SK-N-SH (cell line): ENCODE data around the gene SCNN1A. TPM values are rescaled to one million over a fixed set of nuclear protein-coding genes. Genes with fewer than 3 reads are reported as not detected.

Source experiments
- CTCF ChIA-PET: fragments of 300-600, 350-600 bp; formaldehyde crosslinking; extraction: SDS; loops from one replicate; lab custom pipeline; 2021; lab: Yijun Ruan, JAX
- POLR2A ChIA-PET: fragments of 350-600 bp; sonication (Branson Sonifier 250); formaldehyde crosslinking; extraction: SDS; loops from one replicate; lab custom pipeline; 2020; ENCODE audit warnings: antibody characterized with exemption, inconsistent platforms; lab: Yijun Ruan, JAX
- DNase-seq: peaks from one replicate; pipeline ENCODE4 v3.0.0; 2012
- H2AFZ ChIP-seq: fragments of 200-600 bp; sonication (generic); 2 replicates; pipeline ENCODE4 v1.8.1; 2016; ENCODE audit warnings: antibody characterized with exemption, mild to moderate bottlenecking, low read depth
- H3F3A ChIP-seq: fragments of 200-600 bp; sonication (generic); replicated peaks from 2 replicates; pipeline ENCODE3; 2016; ENCODE audit warnings: antibody characterized with exemption, mild to moderate bottlenecking; ENCODE audit not compliant: insufficient read depth
- H3K27ac ChIP-seq, 2 experiments: fragments of 200-500 bp in 1 of 2; fragments of 200-600 bp in 1 of 2; sonication (Bioruptor generic) in 1 of 2; sonication (generic), shearing (Covaris generic) in 1 of 2; 2 replicates each; pipeline versions ENCODE4 v1.5.1 to v1.6.1; 2014 to 2016; ENCODE audit warnings: low read depth in 2 of 2, inconsistent platforms in 1 of 2, low read length in 1 of 2, mild to moderate bottlenecking in 1 of 2, mixed read lengths in 1 of 2
- H3K27me3 ChIP-seq: fragments of 200-600 bp; sonication (generic), shearing (Covaris generic); 2 replicates; pipeline ENCODE4 v1.6.1; 2016; ENCODE audit warnings: mixed run types; ENCODE audit not compliant: insufficient read depth
- H3K36me3 ChIP-seq, 2 experiments: fragments of 200-500 bp in 1 of 2; fragments of 200-600 bp in 1 of 2; sonication (Bioruptor generic) in 1 of 2; sonication (generic) in 1 of 2; replicated peaks in 1 of 2; 2 replicates each; pipeline versions ENCODE3 to v1.5.1; 2014 to 2016; ENCODE audit warnings: low read length in 1 of 2, mild to moderate bottlenecking in 1 of 2; ENCODE audit not compliant: insufficient read depth in 2 of 2, control insufficient read depth in 1 of 2
- H3K4me1 ChIP-seq, 2 experiments: fragments of 200-500 bp in 1 of 2; fragments of 200-600 bp in 1 of 2; sonication (Bioruptor generic) in 1 of 2; sonication (generic), shearing (Covaris generic) in 1 of 2; 2 replicates each; pipeline versions ENCODE4 v1.5.1 to v1.6.1; 2014 to 2016; ENCODE audit warnings: low read depth in 1 of 2, low read length in 1 of 2, mixed run types in 1 of 2; ENCODE audit not compliant: insufficient read depth in 2 of 2, control insufficient read depth in 1 of 2
- H3K4me2 ChIP-seq: fragments of 200-600 bp; sonication (generic), shearing (Covaris generic); 2 replicates; pipeline ENCODE4 v1.6.1; 2017; ENCODE audit warnings: mixed run types
- H3K4me3 ChIP-seq, 2 experiments: fragments of 200-500 bp in 1 of 2; fragments of 200-600 bp in 1 of 2; sonication (Bioruptor generic) in 1 of 2; sonication (generic), shearing (Covaris generic) in 1 of 2; 2 replicates each; pipeline versions ENCODE4 v1.5.1 to v1.8.1; 2014 to 2016; ENCODE audit warnings: low read depth in 2 of 2, inconsistent platforms in 1 of 2, low read length in 1 of 2, mild to moderate bottlenecking in 1 of 2, mixed read lengths in 1 of 2, moderate library complexity in 1 of 2
- H3K79me2 ChIP-seq: fragments of 200-600 bp; sonication (generic); 2 replicates; pipeline ENCODE4 v1.8.1; 2017; ENCODE audit warnings: mild to moderate bottlenecking; ENCODE audit not compliant: insufficient read depth
- H3K9ac ChIP-seq: fragments of 200-600 bp; sonication (generic); 2 replicates; pipeline ENCODE4 v1.6.1; 2017; ENCODE audit warnings: mixed run types
- H3K9me2 ChIP-seq: fragments of 200-600 bp; sonication (generic); 2 replicates; pipeline ENCODE4 v1.6.1; 2017; ENCODE audit warnings: mixed run types
- H3K9me3 ChIP-seq: fragments of 200-600 bp; sonication (generic); 2 replicates; pipeline ENCODE4 v1.6.1; 2017; ENCODE audit warnings: mixed run types, mild to moderate bottlenecking, moderate library complexity
- H4K20me1 ChIP-seq: fragments of 200-600 bp; sonication (generic); 2 replicates; pipeline ENCODE4 v1.6.1; 2017; ENCODE audit warnings: mild to moderate bottlenecking, mixed run types; ENCODE audit not compliant: insufficient read depth
- CHD2 ChIP-seq: fragments of 150-350 bp; IDR thresholded peaks from 2 replicates; pipeline ENCODE4 v1.6.1; 2018; ENCODE audit warnings: low read length; ENCODE audit not compliant: partially characterized antibody
- EP300 ChIP-seq, 2 experiments: IDR thresholded peaks; 2 replicates each; pipeline versions ENCODE4 v1.4.0 to v1.6.1; 2012; ENCODE audit warnings: borderline replicate concordance in 1 of 2, low read depth in 1 of 2, low read length in 1 of 2
- EZH2phosphoT487 ChIP-seq: fragments of 200-600 bp; sonication (generic); IDR thresholded peaks from 2 replicates; pipeline ENCODE4 v1.6.1; 2017; ENCODE audit warnings: low read depth, mixed run types, mild to moderate bottlenecking, antibody characterized with exemption, moderate library complexity, borderline replicate concordance
- JUND ChIP-seq: IDR thresholded peaks from 2 replicates; pipeline ENCODE4 v1.4.0; 2012
- NRF1 ChIP-seq: IDR thresholded peaks from 2 replicates; pipeline ENCODE4 v1.6.1; 2012; ENCODE audit warnings: low read depth, mild to moderate bottlenecking, low read length
- POLR2AphosphoS5 ChIP-seq: IDR thresholded peaks from 2 replicates; pipeline ENCODE4 v1.6.1; 2012; ENCODE audit warnings: low read depth, low read length
- REST ChIP-seq: IDR thresholded peaks from 2 replicates; pipeline ENCODE4 v1.6.1; 2012; ENCODE audit warnings: mild to moderate bottlenecking, low read depth, low read length, moderate library complexity
- TAF1 ChIP-seq: IDR thresholded peaks from 2 replicates; pipeline ENCODE4 v1.6.1; 2012; ENCODE audit warnings: low read depth, mild to moderate bottlenecking, low read length, moderate library complexity, borderline replicate concordance
- TCF12 ChIP-seq: IDR thresholded peaks from 2 replicates; pipeline ENCODE4 v1.4.0; 2012
- TEAD4 ChIP-seq: IDR thresholded peaks from 2 replicates; pipeline ENCODE4 v1.4.0; 2012; ENCODE audit warnings: mild to moderate bottlenecking, borderline replicate concordance; ENCODE audit not compliant: insufficient read depth
- USF2 ChIP-seq: fragments of 150-350 bp; IDR thresholded peaks from 2 replicates; pipeline ENCODE4 v1.6.1; 2017; ENCODE audit warnings: antibody characterized with exemption, low read length, low read depth, borderline replicate concordance
- YY1 ChIP-seq: IDR thresholded peaks from 2 replicates; pipeline ENCODE4 v1.4.0; 2012; ENCODE audit warnings: low read depth, mild to moderate bottlenecking
- WGBS: methylation state at CpG from one replicate; pipeline ENCODE4 v1.1.6; 2017; ENCODE audit warnings: low lambda C conversion rate; 5-methylcytosine and 5-hydroxymethylcytosine counted together
- polyA plus RNA-seq, 3 experiments: library from polyadenylated mRNA; depleted of rRNA; stranded (reverse); fragments of >200 nt; gene quantifications; 2 replicates each; pipeline ENCODE4 v1.2.3, GENCODE V29; 2012

SCNN1A gene
- polyA plus RNA-seq, 1 of the 3 experiments (the other 2 are of a cell fraction): 1.6 TPM

DNA sequence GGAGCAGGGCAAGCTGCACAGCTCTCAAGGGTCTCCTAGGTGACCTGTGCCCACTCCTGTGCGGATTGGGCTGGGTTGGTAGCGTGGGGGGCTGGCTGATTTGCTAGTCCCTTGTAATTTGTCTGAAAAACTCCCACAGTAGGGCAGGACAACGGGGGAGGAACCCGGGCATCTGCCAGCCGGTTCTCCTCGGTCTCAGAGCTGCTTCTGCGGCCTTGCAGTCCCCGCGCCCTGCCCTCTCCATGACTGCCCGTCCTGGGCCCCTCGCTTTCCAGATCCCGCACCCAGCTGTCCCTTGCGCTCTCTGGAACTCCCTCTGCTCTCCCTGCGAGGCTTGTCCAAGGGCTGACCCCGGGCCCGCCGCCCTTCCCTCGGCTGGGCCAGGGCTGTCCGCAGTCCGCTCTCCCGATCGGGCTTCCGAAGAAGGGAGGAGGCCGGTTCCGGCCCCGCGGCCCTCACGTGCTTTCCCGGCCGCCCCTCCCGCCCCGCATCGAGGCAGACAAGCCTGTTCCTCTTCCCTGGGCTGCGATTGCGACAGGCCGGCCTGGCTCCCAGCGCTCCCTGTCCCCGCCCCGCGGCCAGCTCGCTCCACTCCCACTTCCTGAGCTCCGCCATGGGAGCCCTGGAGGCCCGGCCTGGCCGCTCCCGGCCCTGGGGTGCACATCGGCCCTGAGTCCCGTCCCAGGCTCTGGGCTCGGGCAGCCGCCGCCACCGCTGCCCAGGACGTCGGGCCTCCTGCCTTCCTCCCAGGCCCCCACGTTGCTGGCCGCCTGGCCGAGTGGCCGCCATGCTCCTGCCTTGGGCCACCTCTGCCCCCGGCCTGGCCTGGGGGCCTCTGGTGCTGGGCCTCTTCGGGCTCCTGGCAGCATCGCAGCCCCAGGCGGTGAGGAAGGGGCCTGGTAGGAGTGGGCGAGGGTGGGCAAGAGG is 8.5 kb upstream of the SCNN1A start, which contains the start of gene LTBR:
TSS of gene LTBR (plus strand) at position 591 of the 927 bp plus-strand sequence. CDS start at position 788, 197 bp downstream.
- no peak for DNase-seq
- H3K36me3 ChIP-seq: no peaks in the 10 kb centered on the region
- no peaks in the 10 kb centered on the region for H3K27me3 ChIP-seq
- H3F3A ChIP-seq: no peaks in the 10 kb centered on the region
- no peaks in the 10 kb centered on the region; a peak in 1 of 4 replicates for H3K4me1 ChIP-seq
- TF ChIP-seq CHD2 (no peak), TCF12 (no peak), EP300 (IDR thresholded peaks at IDR 0.05; ENCODE audit: borderline replicate concordance in 1 of 2, low read depth in 1 of 2, low read length in 1 of 2) (no peak)
- H3K9me3 ChIP-seq: no peaks in the 10 kb centered on the region
- ChIA-PET POLR2A (no interaction called here), CTCF (no interaction called here)
- H3K9ac ChIP-seq: no peak within 1 kb of the TSS
- no peaks in the 10 kb centered on the region for H4K20me1 ChIP-seq
- H3K4me2 ChIP-seq: no peak within 1 kb of the TSS
- H3K9me2 ChIP-seq: no peaks in the 10 kb centered on the region
- no peak within 1 kb of the TSS for H2AFZ ChIP-seq
- no peaks in the 10 kb centered on the region for H3K79me2 ChIP-seq
- H3K27ac ChIP-seq: no peak within 1 kb of the TSS
- WGBS: 81% methylated on average over 35 of the region's 62 CpGs
- no peak within 1 kb of the TSS for H3K4me3 ChIP-seq

DNA sequence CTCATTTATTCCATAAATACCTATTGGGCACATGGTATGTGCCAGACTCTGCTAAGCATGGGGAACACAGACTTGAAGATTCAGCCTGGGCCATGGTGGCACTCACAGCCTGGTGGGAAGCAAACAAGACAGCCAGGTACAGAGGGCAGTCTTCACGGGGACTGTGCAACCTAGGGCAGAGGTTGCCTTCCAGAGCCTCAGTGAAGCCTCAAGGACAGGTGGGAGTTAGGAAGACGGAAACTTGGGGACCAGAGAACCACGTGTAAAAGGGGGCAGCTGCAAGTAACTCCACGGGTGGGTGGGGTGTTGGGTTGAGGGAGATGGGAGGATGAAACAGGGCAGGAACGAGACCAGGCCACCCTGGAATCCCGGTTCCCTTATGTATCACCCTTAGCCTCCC is 7.6 kb upstream of the SCNN1A start:
- Histone ChIP-seq H3K4me2 (no peak overlapping the region), H3K27me3 (no peaks in the 10 kb centered on the region), H3K4me1 (no peaks in the 10 kb centered on the region; a peak in 1 of 4 replicates), H3K4me3 (no peak overlapping the region), H4K20me1 (no peaks in the 10 kb centered on the region), H3K27ac (no peak overlapping the region), H3F3A (no peaks in the 10 kb centered on the region), H3K9me3 (no peaks in the 10 kb centered on the region), H3K9ac (no peak overlapping the region), H3K79me2 (no peaks in the 10 kb centered on the region), H3K9me2 (no peaks in the 10 kb centered on the region), H2AFZ (no peak overlapping the region), H3K36me3 (no peaks in the 10 kb centered on the region)
- DNase-seq: no peak
- TF ChIP-seq EZH2phosphoT487: no peak
- no peak for TF ChIP-seq TEAD4
- TF ChIP-seq TCF12: no peak
- TF ChIP-seq YY1: no peak
- TF ChIP-seq CHD2: no peak
- no peak for TF ChIP-seq NRF1
- TF ChIP-seq TAF1: no peak
- no peak for TF ChIP-seq JUND
- TF ChIP-seq REST: no peak
- TF ChIP-seq EP300 (IDR thresholded peaks at IDR 0.05; ENCODE audit: borderline replicate concordance in 1 of 2, low read depth in 1 of 2, low read length in 1 of 2): no peak
- TF ChIP-seq USF2: no peak
- no peak for TF ChIP-seq POLR2AphosphoS5
- 79% methylated on average over 6 of the region's 6 CpGs for WGBS
- POLR2A ChIA-PET: no interaction called here
- CTCF ChIA-PET: no interaction called here
